NCI-H1694 treated with DMSO at 0.1 percent for 48 hours (cell line): ENCODE data around the gene ACOXL.
"Not testable (repeated sequence)": the region's sequence is repeated elsewhere in the genome, so short reads cannot be mapped to it uniquely, and the experiment has no call there.

Experiments used
- DNase-seq: peaks from one replicate; lab custom pipeline; 2025; lab: John Stamatoyannopoulos, UW

ACOXL gene

DNA sequence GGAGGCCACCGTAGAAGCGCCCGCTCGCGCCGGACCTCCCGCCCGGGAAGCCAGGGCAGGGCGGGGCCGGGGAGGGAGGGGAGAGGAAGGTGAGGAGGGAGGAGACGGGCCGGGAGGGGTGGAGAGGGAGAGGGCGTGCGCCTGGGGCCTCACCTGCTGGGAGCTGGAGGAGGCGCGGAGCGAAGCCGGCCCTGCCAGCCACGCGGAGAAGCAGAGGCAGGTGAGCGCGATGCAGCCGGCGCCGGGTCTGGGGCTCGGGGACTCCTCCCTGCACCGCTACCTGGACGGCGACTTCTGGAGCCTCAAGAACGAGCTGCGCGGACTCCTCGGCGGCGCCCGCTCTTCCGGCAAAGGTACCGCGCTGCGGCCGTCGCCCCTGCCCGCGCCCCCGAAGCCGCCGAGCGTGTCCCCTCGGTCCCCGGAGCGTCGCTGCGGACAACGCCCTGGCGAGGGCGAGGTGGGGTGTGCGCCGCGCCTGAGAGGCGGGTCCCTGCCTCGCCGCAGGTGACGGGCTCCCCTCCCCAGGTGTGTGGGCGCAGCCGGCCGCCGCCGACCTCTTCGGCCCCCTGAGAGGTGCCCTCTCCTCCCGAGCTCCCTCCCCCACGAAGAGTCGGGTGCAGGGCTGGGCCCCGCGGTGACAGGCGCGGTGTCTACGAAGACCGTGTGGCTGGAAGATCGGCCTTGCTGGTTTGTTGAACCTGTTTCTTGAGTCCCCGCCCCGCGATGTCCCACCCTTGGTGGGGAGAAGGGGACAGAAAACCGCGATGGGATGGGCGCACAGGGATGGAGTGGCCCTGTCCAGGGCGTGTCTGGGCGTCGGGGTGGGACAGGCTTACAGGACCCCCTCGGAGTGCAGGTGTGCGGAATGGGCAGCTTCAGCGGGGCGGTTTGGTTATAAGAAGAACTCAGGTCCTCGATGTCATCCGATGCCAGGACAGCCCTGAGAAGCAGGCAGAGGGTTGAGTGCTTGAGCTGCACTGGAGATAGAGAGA is at the start of gene ACOXL:
ACOXL (plus strand) TSS at position 152 of the 992 bp plus-strand sequence. CDS start 35,817 bp downstream, outside the sequence.
- DNase-seq = no peak

GRCh38 chr2:110682872-110683271 is 49.5 kb upstream of the ACOXL start:
- no peak for DNase-seq

GRCh38 chr2:110687775-110688484 is 44.4 kb upstream of the ACOXL start:
- not testable (repeated sequence) for DNase-seq

DNA sequence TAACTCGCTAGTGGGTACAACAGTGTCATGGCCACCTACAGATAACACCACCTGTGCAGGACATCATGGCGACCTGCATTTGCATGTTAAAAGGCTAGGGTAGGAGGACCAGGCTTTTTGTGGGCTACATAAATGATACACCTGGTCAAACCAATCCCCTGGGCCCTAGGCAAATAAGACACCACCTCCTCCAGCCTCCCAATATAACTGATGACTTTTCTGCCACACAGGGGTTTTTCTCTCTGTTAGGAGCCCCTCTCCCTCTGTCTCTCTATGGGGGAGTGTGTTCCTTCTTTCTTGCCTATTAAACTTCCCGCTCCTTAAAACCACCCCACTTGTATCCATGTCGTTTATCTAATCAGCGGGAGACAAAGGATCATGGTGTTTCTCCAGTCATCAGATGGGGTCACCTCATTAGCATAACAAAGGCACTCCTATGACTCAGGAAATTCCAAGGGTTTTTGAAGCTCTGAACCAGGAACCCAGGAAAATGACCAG is 43.7 kb upstream of the ACOXL start:
- DNase-seq = no peak

GRCh38 chr2:110690083-110690965 is 42.0 kb upstream of the ACOXL start:
- no peak for DNase-seq

- no peak for DNase-seq
These were observed 40.6 kb upstream of the ACOXL start for GRCh38 chr2:110691612-110692258.

DNA sequence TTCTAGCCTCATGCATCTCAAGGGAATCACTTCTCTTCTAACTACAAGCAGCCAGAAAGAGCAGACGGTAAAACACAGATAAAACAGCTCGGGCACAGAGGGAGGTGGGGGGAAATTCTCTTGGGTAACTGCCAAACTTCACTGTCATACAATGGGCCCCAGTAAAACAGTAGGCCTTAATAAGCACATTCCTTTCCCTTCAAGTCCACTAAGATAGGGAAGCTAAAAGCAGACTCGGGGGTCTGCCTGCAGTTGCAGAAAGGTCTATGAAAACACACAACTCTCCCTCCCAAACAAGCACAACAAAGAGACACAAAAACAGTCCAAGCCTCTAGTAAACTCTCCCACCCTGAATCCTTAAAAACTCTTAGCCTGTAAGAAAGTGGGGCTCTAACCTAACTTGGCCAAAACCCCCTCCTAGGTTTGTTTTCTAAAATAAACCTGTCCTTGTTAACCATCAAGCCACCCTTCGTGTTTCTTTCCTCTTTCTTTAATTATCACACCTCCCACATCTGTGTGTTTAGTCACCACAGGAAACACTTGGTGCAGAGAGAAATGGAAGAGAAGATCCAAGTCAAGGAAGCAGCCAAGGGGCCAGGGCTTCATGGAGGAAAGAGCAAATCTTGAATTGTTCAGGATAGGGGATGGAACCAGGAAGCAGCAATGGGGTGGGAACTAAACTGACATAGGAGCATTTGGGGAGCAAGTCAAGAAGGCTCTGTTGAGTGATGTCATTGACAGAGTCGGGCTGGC is 37.1 kb upstream of the ACOXL start:
- DNase-seq = peak; percentile 33

GRCh38 chr2:110698253-110698652 is 34.1 kb upstream of the ACOXL start:
- DNase-seq = not testable (repeated sequence)

DNA sequence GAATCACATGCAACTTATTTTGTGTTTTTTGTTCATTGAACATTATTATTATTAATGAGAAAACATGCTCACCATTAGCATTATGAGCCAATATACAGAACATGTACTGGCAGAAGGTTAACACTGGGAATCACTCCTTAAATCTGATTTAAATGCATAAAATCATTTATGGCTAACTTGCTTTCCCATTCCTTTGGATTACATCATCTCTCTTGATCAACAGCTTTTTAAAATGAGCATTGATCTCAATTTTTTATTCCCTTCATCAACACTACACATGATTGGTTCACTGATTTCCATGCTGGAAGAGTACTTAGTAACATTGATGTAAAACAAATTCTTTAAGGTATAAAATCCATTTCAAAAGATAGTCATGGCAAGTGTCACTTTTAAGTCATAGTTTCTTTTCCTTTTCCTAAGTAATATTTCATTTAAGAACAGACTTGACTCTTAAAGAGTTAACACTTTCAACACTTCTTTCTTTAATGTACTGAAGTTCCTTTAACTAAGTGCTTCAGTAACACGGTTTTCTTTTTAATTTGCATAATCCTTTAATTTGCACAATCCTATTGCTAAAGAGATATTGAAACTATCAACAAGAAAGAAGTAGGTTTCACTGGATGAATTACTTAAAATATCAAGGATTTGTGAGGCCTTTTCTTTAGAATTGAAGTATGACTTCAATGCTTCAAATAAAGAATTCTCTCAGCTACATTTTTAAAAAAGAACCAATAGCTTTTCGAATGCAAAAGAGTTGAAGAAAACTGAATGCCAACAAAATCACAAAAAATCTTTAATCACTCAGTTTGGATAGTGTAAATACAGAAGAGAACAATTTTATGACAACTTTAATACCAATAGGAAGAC is 29.6 kb upstream of the ACOXL start:
- DNase-seq = no peak

DNA sequence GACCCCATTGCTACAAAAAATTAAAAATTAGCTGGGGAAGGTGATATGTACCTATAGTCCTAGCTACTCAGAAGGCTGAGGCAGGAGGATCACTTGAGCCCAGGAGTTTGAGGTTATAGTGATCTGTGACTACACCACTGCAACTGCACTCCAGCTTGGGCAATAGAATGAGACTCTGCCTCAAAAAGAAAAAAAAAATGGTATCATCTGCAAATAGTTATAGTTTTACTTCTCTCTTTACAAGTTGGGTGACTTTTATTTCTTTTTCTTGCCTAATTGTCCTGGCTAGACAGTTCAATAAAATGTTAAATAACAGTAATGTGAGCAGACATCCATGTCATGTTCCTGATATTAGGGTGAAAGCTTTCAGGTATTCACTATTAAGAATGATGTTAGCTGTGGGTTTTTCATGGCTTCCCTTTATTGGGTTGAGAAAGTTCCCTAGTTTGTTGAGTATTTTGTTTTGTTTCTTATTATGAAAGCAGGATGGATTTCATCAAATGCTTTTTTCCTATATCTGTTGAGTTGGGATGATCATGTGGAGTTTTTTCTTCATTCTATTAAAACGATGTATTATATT is 24.9 kb upstream of the ACOXL start:
- DNase-seq = no peak

DNA sequence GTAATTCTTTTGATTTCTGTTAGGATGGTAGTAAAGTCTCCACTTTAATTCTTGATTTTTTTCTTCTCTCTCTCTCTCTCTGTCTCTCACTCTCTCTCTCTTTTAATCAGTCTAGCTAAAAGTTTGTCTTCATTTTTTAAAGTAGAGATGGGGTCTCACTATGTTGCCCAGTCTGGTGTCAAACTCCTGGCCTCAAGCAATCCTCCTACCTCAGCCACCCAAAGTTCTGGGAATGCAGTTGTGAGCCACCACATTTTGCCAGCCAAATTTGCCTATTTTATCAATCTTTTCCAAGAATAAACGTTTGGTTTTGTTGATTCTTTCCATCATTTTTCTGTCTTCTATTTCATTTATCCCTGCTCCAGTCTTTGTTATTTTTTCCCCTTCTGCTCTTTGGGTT is 23.9 kb upstream of the ACOXL start:
- DNase-seq = no peak

DNA sequence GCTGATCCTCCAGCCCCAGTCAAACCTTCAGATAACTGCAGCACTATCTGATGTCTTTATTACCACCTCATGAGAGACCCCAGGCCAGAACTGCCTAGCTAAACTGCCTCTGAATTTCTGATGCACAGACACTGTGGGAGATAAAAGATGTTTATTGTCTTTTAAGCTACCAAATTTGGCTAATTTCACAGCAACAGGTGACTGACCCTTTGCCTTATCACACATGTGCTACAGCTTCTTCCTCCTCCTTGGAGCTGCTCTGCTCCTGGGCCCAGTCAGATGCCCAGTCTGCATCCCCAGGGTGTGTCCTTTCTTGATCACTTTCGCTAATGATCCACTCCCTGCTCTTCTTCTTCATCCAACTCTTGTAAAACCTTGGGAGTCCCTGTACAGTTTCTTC is 19.6 kb upstream of the ACOXL start:
- DNase-seq = no peak

DNA sequence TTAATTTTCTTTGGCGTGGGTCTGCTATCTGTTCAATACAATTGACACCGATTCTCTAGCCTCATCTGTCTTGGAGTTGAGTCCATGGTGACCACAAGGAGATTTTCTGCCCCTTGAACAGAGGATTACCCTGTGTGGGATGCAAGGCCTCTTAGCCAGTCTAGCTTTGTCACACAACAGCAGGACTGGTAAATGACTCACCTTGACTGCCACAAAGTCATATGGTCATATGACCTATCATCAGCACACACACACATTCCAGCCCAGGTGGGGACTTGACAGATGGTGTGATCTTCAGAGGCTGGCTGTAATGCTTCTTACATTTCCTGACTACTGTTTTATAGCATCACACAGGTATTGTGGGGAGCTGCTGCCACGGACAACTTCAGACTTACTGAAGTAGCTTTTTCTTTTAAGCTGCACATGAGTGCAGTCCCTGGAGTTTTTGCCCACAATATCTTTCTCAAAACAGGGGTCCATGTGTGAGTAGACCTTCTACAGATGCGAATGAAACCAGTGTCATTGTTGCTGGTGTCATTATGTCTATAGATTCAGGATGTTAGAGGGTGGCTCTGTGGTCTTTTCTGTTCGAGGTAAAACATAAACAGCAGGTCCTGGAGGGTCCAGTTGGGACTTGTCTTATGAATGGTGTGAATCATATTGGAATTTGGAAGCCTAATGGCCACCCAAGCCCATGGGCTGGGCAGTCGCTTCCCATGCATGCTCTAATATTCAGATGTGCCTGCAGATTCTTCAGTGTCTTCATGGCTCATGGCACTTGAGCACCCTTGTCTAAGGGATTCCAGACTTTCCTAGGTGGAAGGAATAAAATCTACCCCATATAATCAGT is 18.6 kb upstream of the ACOXL start:
- DNase-seq = no peak

- DNase-seq = no peak
These were observed 17.7 kb upstream of the ACOXL start for GRCh38 chr2:110714452-110715224.

- DNase-seq = no peak
These were observed 15.3 kb upstream of the ACOXL start for GRCh38 chr2:110716959-110717645.

GRCh38 chr2:110717734-110718133 is 14.6 kb upstream of the ACOXL start:
- no peak for DNase-seq

GRCh38 chr2:110718382-110718781 is 14.0 kb upstream of the ACOXL start:
- DNase-seq = no peak
